ENCODE data around the gene TSNAXIP1.
"Not testable (repeated sequence)": the region's sequence is repeated elsewhere in the genome, so short reads cannot be mapped to it uniquely, and the experiment has no call there.

The TSNAXIP1 gene

DNA sequence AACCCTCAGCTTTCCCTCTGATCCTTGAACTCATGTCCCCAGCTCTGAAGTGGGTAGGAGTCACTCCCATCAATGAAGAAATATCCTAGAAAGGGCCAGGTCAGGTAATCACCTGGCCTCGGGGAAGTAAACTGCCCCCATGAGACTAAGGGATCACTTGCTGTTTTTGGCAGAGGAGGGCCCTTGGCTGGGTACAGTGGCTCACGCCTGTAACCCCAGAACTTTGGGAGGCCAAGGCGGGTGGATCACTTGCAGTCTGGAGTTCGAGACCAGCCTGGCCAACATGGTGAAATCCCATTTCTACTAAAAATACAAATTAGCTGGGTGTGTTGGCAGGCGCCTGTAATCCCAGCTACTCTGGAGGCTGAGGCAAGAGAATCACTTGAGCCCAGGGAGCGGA lies 57.4 kb downstream of the TSNAXIP1 start:
- not testable (repeated sequence) for DNase-seq

GRCh38 chr16:67864594-67864993 lies 57.9 kb downstream of the TSNAXIP1 start:
- DNase-seq = no peak

GRCh38 chr16:67865318-67865717 lies 58.6 kb downstream of the TSNAXIP1 start:
- DNase-seq = peak; percentile 27

DNA sequence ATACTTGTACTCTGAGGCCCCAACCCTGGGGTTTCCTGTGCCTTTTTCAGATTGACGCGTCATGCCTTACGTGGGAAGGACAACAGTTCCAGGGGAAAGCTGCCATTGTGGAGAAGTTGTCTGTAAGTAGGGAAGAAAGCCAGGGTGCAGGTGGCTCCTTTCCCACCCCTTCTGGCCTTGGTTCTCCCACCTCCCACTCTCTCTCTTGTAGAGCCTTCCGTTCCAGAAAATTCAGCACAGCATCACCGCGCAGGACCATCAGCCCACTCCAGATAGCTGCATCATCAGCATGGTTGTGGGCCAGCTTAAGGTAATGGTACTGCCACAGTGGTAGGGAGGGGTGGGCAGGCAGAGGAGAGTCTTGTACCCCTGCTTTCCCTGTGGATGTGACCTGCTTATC lies 61.6 kb downstream of the TSNAXIP1 start:
- DNase-seq = no peak

DNA sequence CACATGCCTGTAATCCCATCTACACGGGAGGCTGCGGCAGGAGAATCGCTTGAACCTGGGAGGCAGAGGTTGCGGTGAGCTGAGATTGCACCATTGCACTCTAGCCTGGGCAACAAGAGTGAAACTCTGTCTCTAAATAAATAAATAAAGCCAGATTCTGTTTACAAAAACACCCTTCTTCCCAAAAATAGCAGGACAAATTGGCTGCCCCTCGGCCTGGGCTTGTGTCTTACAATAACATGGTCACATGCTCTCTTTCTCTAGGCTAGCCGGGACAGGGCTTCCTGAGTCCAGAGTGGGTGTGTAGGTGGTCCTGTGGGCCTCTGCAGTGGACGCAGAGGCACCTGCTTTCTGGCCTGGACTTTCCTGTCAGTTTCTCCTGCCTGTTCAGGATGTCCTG lies 63.0 kb downstream of the TSNAXIP1 start:
- DNase-seq = no peak

- no peak for DNase-seq
Observed at GRCh38 chr16:67871256-67871655, 64.6 kb downstream of the TSNAXIP1 start.

DNA sequence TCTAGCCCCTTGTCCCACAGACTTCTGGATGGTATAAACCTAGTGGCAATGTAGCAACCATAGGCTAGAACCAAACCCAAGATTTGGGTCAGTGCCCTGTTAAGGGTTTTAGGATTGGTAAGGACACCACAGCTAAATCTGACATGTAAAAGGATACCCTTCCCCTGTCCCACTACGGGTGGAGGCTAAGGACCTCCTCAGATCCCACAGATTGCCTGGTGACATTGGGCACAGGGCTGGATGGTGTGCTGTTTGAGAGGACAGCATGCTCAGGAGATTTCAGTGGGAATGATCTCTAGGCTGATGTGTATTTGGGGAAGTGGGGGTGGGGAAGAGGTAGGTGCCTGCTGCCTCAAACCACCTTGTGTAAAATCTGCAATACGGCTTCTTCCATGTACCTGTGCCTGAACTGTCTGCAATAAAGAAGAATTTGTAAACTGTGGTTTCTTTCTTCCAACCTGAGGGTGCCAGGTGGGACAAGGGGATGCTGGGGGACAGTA lies 65.5 kb downstream of the TSNAXIP1 start:
- no peak for DNase-seq

- DNase-seq = peak; percentile 91
Observed at GRCh38 chr16:67872631-67873434, 66.1 kb downstream of the TSNAXIP1 start, which contains the start of gene EDC4. EDC4 (plus strand) TSS chr16:67873052; CDS start chr16:67873262, 210 bp downstream.

GRCh38 chr16:67873435-67874370 lies 67.0 kb downstream of the TSNAXIP1 start:
- no peak for DNase-seq

DNA sequence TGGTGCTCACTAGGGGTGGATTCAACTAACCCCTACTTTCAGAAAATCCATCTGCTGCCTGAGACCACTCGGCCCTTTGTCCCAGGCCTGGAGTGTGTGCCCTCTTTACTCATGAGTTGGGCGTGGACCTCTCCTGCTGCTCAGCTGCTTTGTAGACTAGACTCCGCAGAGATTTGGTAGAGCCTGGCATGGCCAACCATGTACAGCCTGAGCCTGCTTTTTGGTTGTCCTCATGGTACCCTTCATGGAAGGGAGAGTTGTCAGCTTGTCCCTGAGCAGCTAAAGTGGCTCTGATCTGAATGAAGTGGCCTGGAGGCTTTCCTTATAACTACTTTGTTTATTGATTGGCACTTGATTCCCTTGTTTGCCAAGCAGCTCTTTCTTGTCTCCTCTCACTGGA lies 67.7 kb downstream of the TSNAXIP1 start:
- no peak for DNase-seq

- no peak for DNase-seq
Observed at GRCh38 chr16:67877064-67877463, 70.4 kb downstream of the TSNAXIP1 start.

All from CD4-positive, alpha-beta T cell treated with Interleukin-10 for 1 hour (primary cell).